ENCODE data around the gene PGLYRP3.

The PGLYRP3 gene

GRCh38 chr1:153337980-153338853, 25.5 kb upstream of the PGLYRP3 start:
- Histone ChIP-seq H3K27me3 (ENCODE audit: control insufficient read depth, low read length) (peaks cover 4% of the 10 kb centered on the region; the same call in 1 of the 2 replicates), H3F3A (ENCODE audit: control insufficient read depth, insufficient read depth) (no peaks in the 10 kb centered on the region), H4K20me1 (ENCODE audit: control insufficient read depth, insufficient read depth, low read depth, low read length) (no peaks in the 10 kb centered on the region), H3K36me3 (ENCODE audit: control insufficient read depth, low read length) (no peaks in the 10 kb centered on the region), H3K9me2 (replicated peaks; ENCODE audit: control insufficient read depth, low read length) (no peaks in the 10 kb centered on the region), H3K9me3 (ENCODE audit: control insufficient read depth, insufficient read depth, low read length) (no peaks in the 10 kb centered on the region), H3K79me2 (ENCODE audit: control insufficient read depth, low read length) (no peaks in the 10 kb centered on the region), H3K4me1 (ENCODE audit: control insufficient read depth, low read length) (no peaks in the 10 kb centered on the region), H3K4me2 (ENCODE audit: low read length) (no peak overlapping the region), H3K4me3 (ENCODE audit: low read length) (no peak overlapping the region), H3K27ac (ENCODE audit: low read depth, low read length) (no peak overlapping the region)
- TF ChIP-seq EZH2phosphoT487 (IDR thresholded peaks at IDR 0.05; ENCODE audit: borderline replicate concordance, low read length) = no peak
- no peak for TF ChIP-seq CTCF (IDR thresholded peaks at IDR 0.05; ENCODE audit: low read depth, low read length, poor library complexity, severe bottlenecking)

DNA sequence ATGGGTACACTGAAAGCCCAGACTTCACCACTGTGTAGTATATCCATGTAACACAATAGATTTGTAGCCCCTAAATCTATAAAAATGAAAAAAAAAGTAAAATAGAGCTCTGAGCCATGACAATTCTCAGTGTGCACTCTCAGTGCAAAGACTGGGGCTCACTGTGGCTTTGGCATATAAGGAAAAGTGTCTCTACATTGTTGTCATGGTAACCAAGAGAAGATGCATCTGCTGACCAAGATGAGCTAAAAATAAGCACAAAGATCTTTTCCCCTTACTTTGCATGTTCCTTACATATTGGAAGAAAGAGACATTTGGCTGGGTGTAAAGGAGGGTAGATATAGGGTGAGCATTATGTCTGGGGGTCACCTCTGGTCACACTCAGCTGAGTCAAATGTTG, 23.9 kb upstream of the PGLYRP3 start:
- H3K27ac ChIP-seq (ENCODE audit: low read depth, low read length) = no peak overlapping the region
- H3K4me1 ChIP-seq (ENCODE audit: control insufficient read depth, low read length) = no peaks in the 10 kb centered on the region
- no peak for TF ChIP-seq CTCF (IDR thresholded peaks at IDR 0.05; ENCODE audit: low read depth, low read length, poor library complexity, severe bottlenecking)
- no peak for TF ChIP-seq EZH2phosphoT487 (IDR thresholded peaks at IDR 0.05; ENCODE audit: borderline replicate concordance, low read length)
- H4K20me1 ChIP-seq (ENCODE audit: control insufficient read depth, insufficient read depth, low read depth, low read length) = no peaks in the 10 kb centered on the region
- no peaks in the 10 kb centered on the region for H3K36me3 ChIP-seq (ENCODE audit: control insufficient read depth, low read length)
- no peaks in the 10 kb centered on the region for H3K27me3 ChIP-seq (ENCODE audit: control insufficient read depth, low read length)
- H3K9me3 ChIP-seq (ENCODE audit: control insufficient read depth, insufficient read depth, low read length) = no peaks in the 10 kb centered on the region
- H3K9me2 ChIP-seq (replicated peaks; ENCODE audit: control insufficient read depth, low read length) = no peaks in the 10 kb centered on the region
- H3K4me3 ChIP-seq (ENCODE audit: low read length) = no peak overlapping the region
- H3K79me2 ChIP-seq (ENCODE audit: control insufficient read depth, low read length) = no peaks in the 10 kb centered on the region
- H3K4me2 ChIP-seq (ENCODE audit: low read length) = no peak overlapping the region
- H3F3A ChIP-seq (ENCODE audit: control insufficient read depth, insufficient read depth) = no peaks in the 10 kb centered on the region

DNA sequence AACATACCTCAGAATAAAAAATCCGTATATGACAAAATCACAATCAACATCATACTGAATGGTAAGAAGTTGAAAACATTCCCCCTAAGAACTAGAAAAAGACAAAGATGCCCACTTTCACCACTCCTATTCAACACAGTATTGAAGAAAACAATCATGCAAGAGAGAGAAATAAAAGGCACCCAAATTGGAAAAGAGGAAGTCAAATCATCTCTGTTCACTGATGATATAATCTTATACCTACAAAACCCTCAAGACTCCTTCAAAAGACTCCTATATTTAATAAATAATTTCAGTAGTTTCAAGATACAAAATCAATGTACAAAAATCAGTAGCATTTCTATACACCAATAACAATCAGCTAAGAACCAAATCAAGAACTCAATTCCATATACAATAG, 21.1 kb upstream of the PGLYRP3 start:
- Histone ChIP-seq H3K9me3 (ENCODE audit: control insufficient read depth, insufficient read depth, low read length) (no peaks in the 10 kb centered on the region), H4K20me1 (ENCODE audit: control insufficient read depth, insufficient read depth, low read depth, low read length) (no peaks in the 10 kb centered on the region), H3K4me3 (ENCODE audit: low read length) (no peak overlapping the region), H3K4me1 (ENCODE audit: control insufficient read depth, low read length) (no peaks in the 10 kb centered on the region), H3K79me2 (ENCODE audit: control insufficient read depth, low read length) (no peaks in the 10 kb centered on the region), H3K4me2 (ENCODE audit: low read length) (no peak overlapping the region), H3K27me3 (ENCODE audit: control insufficient read depth, low read length) (no peaks in the 10 kb centered on the region), H3K27ac (ENCODE audit: low read depth, low read length) (no peak overlapping the region), H3K36me3 (ENCODE audit: control insufficient read depth, low read length) (no peaks in the 10 kb centered on the region), H3K9me2 (replicated peaks; ENCODE audit: control insufficient read depth, low read length) (no peaks in the 10 kb centered on the region), H3F3A (ENCODE audit: control insufficient read depth, insufficient read depth) (no peaks in the 10 kb centered on the region)
- TF ChIP-seq EZH2phosphoT487 (IDR thresholded peaks at IDR 0.05; ENCODE audit: borderline replicate concordance, low read length) (no peak), CTCF (IDR thresholded peaks at IDR 0.05; ENCODE audit: low read depth, low read length, poor library complexity, severe bottlenecking) (no peak)

Measured in DOHH2 (cell line).